HCT116 (cell line): ENCODE data around the gene DLX2. TPM values are rescaled to one million over a fixed set of nuclear protein-coding genes. Genes with fewer than 3 reads are reported as not detected.

Experiments
- ATAC-seq: fragments of 200-7000 bp; cut with Tn5 transposase; 2 replicates; pipeline ENCODE4 v1.9.1; 2020; ENCODE audit warnings: mild to moderate bottlenecking, moderate library complexity
- BruUV-seq: library from RNA; stranded (reverse); fragments of 400-500 nt; replicated peaks from 2 replicates; lab custom pipeline; 2021; lab: Mats Ljungman, UMichigan
- CTCF ChIA-PET: fragments of 300-600 bp; sonication (Branson Sonifier 250); formaldehyde crosslinking; loops from one replicate; lab custom pipeline; 2021; ENCODE audit warnings: antibody characterized with exemption; lab: Charles Lee
- POLR2A ChIA-PET: fragments of 300-600, 350-600 bp; sonication (Branson Sonifier 250); formaldehyde crosslinking; loops from one replicate; lab custom pipeline; 2021; ENCODE audit warnings: antibody characterized with exemption; lab: Charles Lee
- RAD21 ChIA-PET, 2 experiments: fragments of 300-600 bp; sonication (Branson Sonifier 250); formaldehyde crosslinking; loops; one replicate each; lab custom pipeline; 2023; ENCODE audit warnings: low total read pairs in 2 of 2; ENCODE audit not compliant: uncharacterized antibody in 2 of 2, unreplicated experiment in 2 of 2, low non-redundant PET in 1 of 2; lab: Charles Lee
- DNase-seq: peaks from one replicate; pipeline ENCODE4 v3.0.0-alpha.2; 2010; ENCODE audit warnings: low read depth, low spot score
- H2AFZ ChIP-seq: fragments of 200-600 bp; shearing (Covaris generic), sonication (generic); 2 replicates; pipeline ENCODE4 v1.6.1; 2017; ENCODE audit warnings: low read depth, mixed run types, mixed read lengths, antibody characterized with exemption, low read length; ENCODE audit not compliant: poor library complexity, severe bottlenecking
- H3K27ac ChIP-seq: 2 replicates; pipeline ENCODE4 v1.5.1; 2012; ENCODE audit warnings: low read depth, low read length
- H3K27me3 ChIP-seq: fragments of 200-600 bp; sonication (generic); 2 replicates; pipeline ENCODE4 v1.6.1; 2016; ENCODE audit warnings: mixed run types, low read length, mixed read lengths; ENCODE audit not compliant: insufficient read depth
- H3K36me3 ChIP-seq, 2 experiments: fragments of 200-500 bp in 1 of 2; fragments of 200-600 bp in 1 of 2; sonication (Bioruptor generic) in 1 of 2; sonication (generic) in 1 of 2; 2 replicates each; pipeline versions ENCODE4 v1.5.1 to v1.6.1; 2014 to 2016; ENCODE audit warnings: low read length in 2 of 2, inconsistent platforms in 1 of 2, mixed read lengths in 1 of 2, mixed run types in 1 of 2; ENCODE audit not compliant: insufficient read depth in 2 of 2, control insufficient read depth in 1 of 2
- H3K4me1 ChIP-seq, 2 experiments: fragments of 200-600 bp in 1 of 2; sonication (generic) in 1 of 2; 2 replicates each; pipeline versions ENCODE4 v1.5.1 to v1.6.1; 2012 to 2017; ENCODE audit warnings: low read length in 2 of 2, inconsistent platforms in 1 of 2, mild to moderate bottlenecking in 1 of 2, mixed read lengths in 1 of 2, mixed run types in 1 of 2, moderate library complexity in 1 of 2; ENCODE audit not compliant: insufficient read depth in 2 of 2, control insufficient read depth in 1 of 2
- H3K4me2 ChIP-seq: fragments of 200-600 bp; sonication (generic); 2 replicates; pipeline ENCODE4 v1.6.1; 2017; ENCODE audit warnings: mixed run types, low read length, mixed read lengths
- H3K4me3 ChIP-seq, 2 experiments: fragments of 200-600 bp in 1 of 2; sonication (generic) in 1 of 2; replicated peaks in 1 of 2; 2 replicates each; pipeline ENCODE4 v1.5.1; 2011 to 2016; ENCODE audit warnings: low read length in 2 of 2, control low read depth in 1 of 2, low read depth in 1 of 2, mild to moderate bottlenecking in 1 of 2, mixed read lengths in 1 of 2, mixed run types in 1 of 2
- H3K79me2 ChIP-seq: fragments of 200-600 bp; sonication (generic); 2 replicates; pipeline ENCODE4 v1.6.1; 2017; ENCODE audit warnings: mild to moderate bottlenecking, mixed run types, low read length, moderate library complexity, mixed read lengths; ENCODE audit not compliant: insufficient read depth
- H3K9ac ChIP-seq: fragments of 200-600 bp; sonication (generic); 2 replicates; pipeline ENCODE4 v1.6.1; 2016; ENCODE audit warnings: low read length, mixed read lengths
- H3K9me2 ChIP-seq: fragments of 200-600 bp; sonication (generic), shearing (Covaris generic); 2 replicates; pipeline ENCODE4 v1.6.1; 2017; ENCODE audit warnings: mixed run types, mild to moderate bottlenecking, moderate library complexity; ENCODE audit not compliant: insufficient read depth
- H3K9me3 ChIP-seq, 2 experiments: fragments of 200-500 bp in 1 of 2; fragments of 200-600 bp in 1 of 2; sonication (Bioruptor generic) in 1 of 2; sonication (generic) in 1 of 2; 2 replicates each; pipeline ENCODE4 v1.6.1; 2014 to 2017; ENCODE audit warnings: low read length in 2 of 2, mixed read lengths in 2 of 2, inconsistent platforms in 1 of 2, low read depth in 1 of 2, mild to moderate bottlenecking in 1 of 2, mixed run types in 1 of 2, moderate library complexity in 1 of 2; ENCODE audit not compliant: control insufficient read depth in 1 of 2, insufficient read depth in 1 of 2
- H4K20me1 ChIP-seq: fragments of 200-600 bp; sonication (generic), shearing (Covaris generic); 2 replicates; pipeline ENCODE4 v1.6.1; 2017; ENCODE audit warnings: mixed run types, mild to moderate bottlenecking, moderate library complexity; ENCODE audit not compliant: insufficient read depth
- ATF3 ChIP-seq: IDR thresholded peaks from 2 replicates; pipeline ENCODE4 v1.6.1; 2012
- CBX3 ChIP-seq: IDR thresholded peaks from 2 replicates; pipeline ENCODE4 v1.6.1; 2012; ENCODE audit warnings: low read depth
- EZH2 ChIP-seq: fragments of 200-600 bp; sonication (generic); IDR thresholded peaks from 2 replicates; pipeline ENCODE4 v1.6.1; 2017; ENCODE audit warnings: antibody characterized with exemption, mixed run types
- EZH2phosphoT487 ChIP-seq: fragments of 200-600 bp; IDR thresholded peaks from 2 replicates; pipeline ENCODE4 v1.6.1; 2018; ENCODE audit warnings: antibody characterized with exemption, borderline replicate concordance
- FOSL1 ChIP-seq: IDR thresholded peaks from 2 replicates; pipeline ENCODE4 v1.6.1; 2012; ENCODE audit warnings: low read depth
- JUND ChIP-seq: IDR thresholded peaks from 2 replicates; pipeline ENCODE4 v1.6.1; 2012
- SP1 ChIP-seq: IDR thresholded peaks from 2 replicates; pipeline ENCODE4 v1.6.1; 2012; ENCODE audit warnings: low read depth
- TCF7L2 ChIP-seq: IDR thresholded peaks from 2 replicates; pipeline ENCODE4 v1.7.0; 2011; ENCODE audit warnings: borderline replicate concordance, inconsistent platforms; ENCODE audit not compliant: insufficient read depth, insufficient read length; ENCODE audit errors: extremely low read depth
- YY1 ChIP-seq: IDR thresholded peaks from 2 replicates; pipeline ENCODE4 v1.6.1; 2011; ENCODE audit warnings: low read length, low read depth, moderate library complexity, mild to moderate bottlenecking; ENCODE audit not compliant: insufficient replicate concordance; ENCODE audit errors: extremely low read depth
- intact Hi-C: fragments of 100-400 bp; cut with micrococcal nuclease; formaldehyde crosslinking; loops from 2 replicates; pipeline ENCODE4 v1.10.0; 2022
- total RNA-seq: library from RNA; stranded (reverse); gene quantifications from one replicate; pipeline ENCODE4 v1.2.1, GENCODE V29; 2021; ENCODE audit not compliant: unreplicated experiment
- TF ChIP-seq, protein P1 (sequence below): IDR thresholded peaks from 2 replicates; pipeline ENCODE4 v1.6.1; 2012; ENCODE audit warnings: low read depth
- TF ChIP-seq, protein P2 (sequence below): IDR thresholded peaks from 2 replicates; pipeline ENCODE4 v1.6.1; 2012

Gene DLX2
- total RNA-seq, 1 experiment from 2014 or later: 3.7 TPM

DNA sequence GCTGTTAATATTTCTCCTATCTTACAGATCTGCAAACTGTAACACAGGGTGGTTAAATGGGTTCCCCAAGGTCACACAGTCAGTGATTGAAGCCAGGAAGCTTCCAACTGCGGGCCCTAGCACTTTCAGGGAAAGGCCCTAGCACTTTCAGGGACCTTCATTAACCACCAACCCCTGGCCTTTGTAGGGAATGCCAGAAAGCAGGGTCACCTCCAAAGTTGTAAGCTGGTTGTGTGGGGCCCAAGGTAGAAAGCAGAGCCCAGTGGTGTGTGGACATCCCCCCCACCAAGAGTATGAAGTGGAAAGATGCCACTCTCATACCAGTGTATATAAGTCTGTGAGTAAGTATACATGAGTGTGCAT lies 4.4 kb downstream of the DLX2 start:
- ChIA-PET POLR2A (interaction anchor here (0.7 to 1.9 kb wide), 2 partner anchors 13 to 111 kb away, joined by 3 to 8 read pairs; partner anchors contain the start of gene DLX1), RAD21 (no interaction called here), CTCF (interaction anchor here (1.9 to 2.0 kb wide), 2 partner anchors 15 to 395 kb away, joined by 5 to 6 read pairs; no protein-coding TSS in a partner anchor)
- no peaks in the 10 kb centered on the region for H3K9me2 ChIP-seq
- intact Hi-C loops: loop anchor here (10.0 kb wide), 1 partner anchor 173 kb away; the partner anchor contains the start of gene HAT1
- no peaks in the 10 kb centered on the region for H3K36me3 ChIP-seq
- TF ChIP-seq CBX3 (no peak), EZH2phosphoT487 (no peak), SP1 (no peak), YY1 (no peak)
- peak overlapping the region; percentile 17 for H2AFZ ChIP-seq
- H3K4me2 ChIP-seq: peak overlapping the region; percentile 73
- no peak for DNase-seq
- no TSS peak for BruUV-seq
- H3K79me2 ChIP-seq: no peaks in the 10 kb centered on the region
- no peaks in the 10 kb centered on the region for H3K9me3 ChIP-seq
- peaks cover 47 to 78% of the 10 kb centered on the region in 2 experiments for H3K4me1 ChIP-seq
- H3K27ac ChIP-seq: peak overlapping the region; percentile 44
- H3K27me3 ChIP-seq: no peaks in the 10 kb centered on the region
- no peaks in the 10 kb centered on the region for H4K20me1 ChIP-seq
- peak overlapping the region; percentile 53 for H3K9ac ChIP-seq
- peak overlapping the region in 1 of 2 experiments; percentile 53; a peak in 2 of 4 replicates for H3K4me3 ChIP-seq
- no peak for ATAC-seq

GRCh38 chr2:172097557-172098131 lies 5.1 kb downstream of the DLX2 start:
- POLR2A ChIA-PET: interaction anchor here (1.9 kb wide), 1 partner anchor 13 kb away, joined by 8 read pairs; the partner anchor contains the start of gene DLX1
- no peaks in the 10 kb centered on the region for H4K20me1 ChIP-seq
- H3K9me3 ChIP-seq: no peaks in the 10 kb centered on the region
- no peaks in the 10 kb centered on the region for H3K79me2 ChIP-seq
- H3K27ac ChIP-seq: peak overlapping the region; percentile 44; the same call in 1 of the 2 replicates
- RAD21 ChIA-PET: no interaction called here
- no peaks in the 10 kb centered on the region for H3K27me3 ChIP-seq
- peak overlapping the region; percentile 73 for H3K4me2 ChIP-seq
- H3K9me2 ChIP-seq: no peaks in the 10 kb centered on the region
- no TSS peak for BruUV-seq
- no peak overlapping the region for H2AFZ ChIP-seq
- H3K36me3 ChIP-seq: no peaks in the 10 kb centered on the region
- TF ChIP-seq EZH2: no peak
- no peak for TF ChIP-seq FOSL1
- TF ChIP-seq YY1: no peak
- TF ChIP-seq, protein P1, sequence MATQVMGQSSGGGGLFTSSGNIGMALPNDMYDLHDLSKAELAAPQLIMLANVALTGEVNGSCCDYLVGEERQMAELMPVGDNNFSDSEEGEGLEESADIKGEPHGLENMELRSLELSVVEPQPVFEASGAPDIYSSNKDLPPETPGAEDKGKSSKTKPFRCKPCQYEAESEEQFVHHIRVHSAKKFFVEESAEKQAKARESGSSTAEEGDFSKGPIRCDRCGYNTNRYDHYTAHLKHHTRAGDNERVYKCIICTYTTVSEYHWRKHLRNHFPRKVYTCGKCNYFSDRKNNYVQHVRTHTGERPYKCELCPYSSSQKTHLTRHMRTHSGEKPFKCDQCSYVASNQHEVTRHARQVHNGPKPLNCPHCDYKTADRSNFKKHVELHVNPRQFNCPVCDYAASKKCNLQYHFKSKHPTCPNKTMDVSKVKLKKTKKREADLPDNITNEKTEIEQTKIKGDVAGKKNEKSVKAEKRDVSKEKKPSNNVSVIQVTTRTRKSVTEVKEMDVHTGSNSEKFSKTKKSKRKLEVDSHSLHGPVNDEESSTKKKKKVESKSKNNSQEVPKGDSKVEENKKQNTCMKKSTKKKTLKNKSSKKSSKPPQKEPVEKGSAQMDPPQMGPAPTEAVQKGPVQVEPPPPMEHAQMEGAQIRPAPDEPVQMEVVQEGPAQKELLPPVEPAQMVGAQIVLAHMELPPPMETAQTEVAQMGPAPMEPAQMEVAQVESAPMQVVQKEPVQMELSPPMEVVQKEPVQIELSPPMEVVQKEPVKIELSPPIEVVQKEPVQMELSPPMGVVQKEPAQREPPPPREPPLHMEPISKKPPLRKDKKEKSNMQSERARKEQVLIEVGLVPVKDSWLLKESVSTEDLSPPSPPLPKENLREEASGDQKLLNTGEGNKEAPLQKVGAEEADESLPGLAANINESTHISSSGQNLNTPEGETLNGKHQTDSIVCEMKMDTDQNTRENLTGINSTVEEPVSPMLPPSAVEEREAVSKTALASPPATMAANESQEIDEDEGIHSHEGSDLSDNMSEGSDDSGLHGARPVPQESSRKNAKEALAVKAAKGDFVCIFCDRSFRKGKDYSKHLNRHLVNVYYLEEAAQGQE: no peak
- TF ChIP-seq, protein P2, sequence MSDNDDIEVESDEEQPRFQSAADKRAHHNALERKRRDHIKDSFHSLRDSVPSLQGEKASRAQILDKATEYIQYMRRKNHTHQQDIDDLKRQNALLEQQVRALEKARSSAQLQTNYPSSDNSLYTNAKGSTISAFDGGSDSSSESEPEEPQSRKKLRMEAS: no peak
- no peak for TF ChIP-seq JUND
- no peak for TF ChIP-seq ATF3
- TF ChIP-seq TCF7L2: no peak
- no peak overlapping the region for H3K4me3 ChIP-seq
- no peak for DNase-seq
- ATAC-seq: no peak
- H3K4me1 ChIP-seq: peaks cover 46 to 73% of the 10 kb centered on the region in 2 experiments
- CTCF ChIA-PET: interaction anchor here (0.6 to 1.9 kb wide), 2 partner anchors 37 to 394 kb away, joined by 3 to 5 read pairs; no protein-coding TSS in a partner anchor
- H3K9ac ChIP-seq: no peak overlapping the region
- intact Hi-C loops: loop anchor here (10.0 kb wide), 1 partner anchor 173 kb away; the partner anchor contains the start of gene HAT1
